Activated naive CD4-positive, alpha-beta T cell (primary cell): ENCODE data around the gene RPRD1B.
"Not testable (repeated sequence)": the region's sequence is repeated elsewhere in the genome, so short reads cannot be mapped to it uniquely, and the experiment has no call there.

ENCODE experiments used
- DNase-seq, 4 experiments: peaks; one replicate each; lab custom pipeline; 2025; lab: John Stamatoyannopoulos, UW

Gene RPRD1B

DNA sequence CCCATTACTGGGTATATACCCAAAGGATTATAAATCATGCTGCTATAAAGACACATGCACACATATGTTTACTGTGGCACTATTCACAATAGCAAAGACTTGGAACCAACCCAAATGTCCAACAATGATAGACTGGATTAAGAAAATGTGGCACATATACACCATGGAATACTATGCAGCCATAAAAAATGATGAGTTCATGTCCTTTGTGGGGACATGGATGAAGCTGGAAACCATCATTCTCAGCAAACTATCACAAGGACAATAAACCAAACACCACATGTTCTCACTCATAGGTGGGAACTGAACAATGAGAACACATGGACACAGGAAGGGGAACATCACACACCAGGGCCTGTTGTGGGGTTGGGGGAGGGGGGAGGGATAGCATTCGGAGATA lies 73.8 kb downstream of the RPRD1B start:
- DNase-seq: not testable (repeated sequence)

DNA sequence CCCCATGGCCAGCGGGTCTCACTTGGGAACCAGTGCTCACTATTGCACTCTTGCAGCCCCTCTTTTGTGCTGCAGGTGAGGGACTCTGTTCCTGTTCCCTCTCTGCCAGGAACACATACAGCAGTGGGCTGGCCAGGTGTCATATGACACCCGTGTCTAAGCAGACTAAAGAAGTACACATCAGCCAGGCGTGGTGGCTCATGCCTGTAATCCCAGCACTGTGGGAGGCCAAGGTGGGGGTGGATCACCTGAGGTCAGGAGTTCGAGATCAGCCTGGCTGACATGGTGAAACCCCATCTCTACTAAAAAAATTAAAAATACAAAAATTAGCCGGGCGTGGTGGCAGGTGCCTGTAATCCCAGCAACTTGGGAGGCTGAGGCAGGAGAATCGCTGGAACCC lies 74.4 kb downstream of the RPRD1B start:
- DNase-seq: not testable (repeated sequence)

DNA sequence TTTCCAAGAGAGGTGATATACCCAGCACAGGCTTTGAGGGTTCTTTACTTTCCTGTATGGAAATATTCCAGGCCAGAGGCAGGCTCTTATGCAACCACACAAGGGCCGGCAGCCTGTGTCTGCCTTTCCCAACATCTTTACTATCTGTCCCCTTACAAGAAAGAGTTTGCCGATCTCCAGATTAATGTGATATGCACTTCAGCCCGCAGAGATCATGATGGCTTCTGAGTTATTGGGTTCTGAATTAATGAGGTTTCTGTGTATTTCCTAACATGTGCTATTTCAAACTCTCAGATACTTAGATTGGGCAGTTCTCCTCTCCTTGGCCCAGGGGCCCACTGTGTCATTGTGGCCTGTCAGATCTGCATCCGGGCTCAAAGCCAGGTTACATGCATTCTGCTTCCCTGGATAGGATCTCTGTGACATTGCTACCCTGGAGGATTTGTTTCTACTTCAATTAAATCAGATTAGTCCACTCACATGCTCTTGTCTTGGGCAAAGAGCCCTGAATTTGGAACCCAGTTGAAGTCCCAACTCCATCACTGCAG lies 75.0 kb downstream of the RPRD1B start:
- DNase-seq: no peak

DNA sequence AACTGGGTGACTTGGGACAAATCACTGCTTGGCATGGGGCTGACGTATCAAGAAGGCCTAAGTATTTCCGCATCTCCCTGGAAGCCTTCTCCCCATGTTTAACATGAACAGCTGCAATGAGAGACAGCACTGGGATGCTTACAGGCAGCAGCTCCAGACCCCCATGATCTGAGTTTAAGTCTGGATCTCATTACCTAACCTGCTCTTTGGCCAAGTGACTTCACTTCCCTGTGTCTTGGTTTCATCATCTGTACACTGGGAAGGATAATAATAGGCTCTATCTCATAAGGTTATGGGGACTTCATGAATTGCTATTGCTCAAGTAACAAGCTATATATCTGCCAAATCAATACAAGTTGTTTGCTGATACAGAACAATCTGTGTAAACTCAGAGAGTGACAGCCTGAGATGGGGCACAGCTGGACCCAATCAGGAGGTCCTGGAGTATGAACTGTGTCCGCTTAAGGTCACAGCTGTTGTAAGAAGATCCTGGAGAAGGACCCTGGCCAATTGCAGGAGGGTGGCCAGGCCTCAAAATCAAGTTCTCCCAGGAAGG lies 75.5 kb downstream of the RPRD1B start:
- no peak for DNase-seq

DNA sequence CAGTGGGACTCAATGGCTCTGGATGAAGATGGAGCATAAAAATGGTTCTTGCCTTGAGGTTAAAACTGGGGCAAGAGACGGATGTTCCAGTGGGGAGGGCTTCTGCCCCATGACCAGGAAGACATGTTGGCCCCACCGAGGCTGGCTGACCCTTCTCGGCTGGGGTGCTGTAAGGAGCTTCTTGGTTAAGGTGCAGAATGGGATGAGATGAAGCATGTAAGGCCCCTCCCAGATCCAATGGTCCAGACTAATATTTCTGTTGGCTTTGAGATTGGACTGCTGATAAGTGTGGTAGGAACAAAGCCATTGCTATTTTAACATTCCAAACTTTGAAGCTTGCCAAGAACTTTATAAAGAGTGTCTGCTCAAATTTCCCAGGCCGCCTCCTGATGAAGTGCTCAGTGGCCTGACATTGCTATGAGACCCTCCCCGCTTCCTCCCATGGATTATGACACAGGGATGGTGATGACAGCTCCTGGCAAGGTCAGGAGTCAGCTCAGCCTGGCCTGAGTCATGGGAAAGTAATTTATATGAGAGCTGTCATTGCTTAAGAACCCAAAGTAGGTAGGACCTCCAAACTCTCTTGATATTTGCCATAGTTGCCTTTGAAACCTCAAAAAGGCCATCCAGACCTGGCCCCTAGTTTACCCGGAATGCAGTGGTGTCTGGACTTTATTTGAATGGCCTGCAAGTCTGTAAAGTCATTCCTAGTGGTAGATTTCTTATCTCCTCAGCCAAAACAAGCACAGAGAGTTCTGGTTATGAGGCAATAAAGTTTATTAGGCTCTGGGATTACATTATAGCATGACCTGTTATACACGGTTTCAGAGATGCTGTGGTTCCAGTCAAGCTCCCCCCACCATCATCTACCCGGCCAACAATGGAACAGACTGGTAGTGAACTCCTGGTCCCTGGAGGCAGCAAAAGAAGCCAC lies 76.3 kb downstream of the RPRD1B start:
- DNase-seq: no peak

DNA sequence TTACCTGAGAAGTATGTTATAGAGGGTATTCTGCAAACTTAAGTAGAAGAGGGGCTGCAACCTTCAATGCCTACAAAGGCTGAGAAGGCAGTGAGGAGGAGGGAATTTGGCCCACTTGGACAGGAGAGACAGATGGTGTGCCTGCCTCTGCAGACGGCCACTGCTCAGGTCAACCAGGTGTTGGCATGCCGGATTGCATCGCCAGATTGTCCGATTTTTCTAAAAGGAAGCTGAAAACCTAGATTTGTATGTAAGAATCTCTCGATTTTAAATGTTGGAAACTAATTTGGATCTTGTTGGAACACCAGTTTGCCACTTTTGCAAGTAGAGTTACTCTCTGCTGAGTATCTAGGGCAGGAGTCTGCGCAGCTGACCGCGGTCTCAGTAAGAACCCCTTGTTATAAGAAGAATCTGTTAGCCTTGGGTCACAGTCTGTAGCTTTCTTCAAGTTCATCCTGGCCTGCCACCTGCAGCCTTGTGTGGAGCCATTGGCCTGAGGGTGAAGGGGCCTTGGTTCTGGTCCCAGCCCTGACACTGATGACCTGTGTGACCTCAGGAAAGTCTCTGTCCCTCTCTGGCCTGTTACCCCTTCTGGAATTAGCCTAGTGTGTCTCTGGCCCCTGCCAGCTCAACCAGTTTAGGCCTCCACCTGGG lies 77.1 kb downstream of the RPRD1B start:
- no peak for DNase-seq

DNA sequence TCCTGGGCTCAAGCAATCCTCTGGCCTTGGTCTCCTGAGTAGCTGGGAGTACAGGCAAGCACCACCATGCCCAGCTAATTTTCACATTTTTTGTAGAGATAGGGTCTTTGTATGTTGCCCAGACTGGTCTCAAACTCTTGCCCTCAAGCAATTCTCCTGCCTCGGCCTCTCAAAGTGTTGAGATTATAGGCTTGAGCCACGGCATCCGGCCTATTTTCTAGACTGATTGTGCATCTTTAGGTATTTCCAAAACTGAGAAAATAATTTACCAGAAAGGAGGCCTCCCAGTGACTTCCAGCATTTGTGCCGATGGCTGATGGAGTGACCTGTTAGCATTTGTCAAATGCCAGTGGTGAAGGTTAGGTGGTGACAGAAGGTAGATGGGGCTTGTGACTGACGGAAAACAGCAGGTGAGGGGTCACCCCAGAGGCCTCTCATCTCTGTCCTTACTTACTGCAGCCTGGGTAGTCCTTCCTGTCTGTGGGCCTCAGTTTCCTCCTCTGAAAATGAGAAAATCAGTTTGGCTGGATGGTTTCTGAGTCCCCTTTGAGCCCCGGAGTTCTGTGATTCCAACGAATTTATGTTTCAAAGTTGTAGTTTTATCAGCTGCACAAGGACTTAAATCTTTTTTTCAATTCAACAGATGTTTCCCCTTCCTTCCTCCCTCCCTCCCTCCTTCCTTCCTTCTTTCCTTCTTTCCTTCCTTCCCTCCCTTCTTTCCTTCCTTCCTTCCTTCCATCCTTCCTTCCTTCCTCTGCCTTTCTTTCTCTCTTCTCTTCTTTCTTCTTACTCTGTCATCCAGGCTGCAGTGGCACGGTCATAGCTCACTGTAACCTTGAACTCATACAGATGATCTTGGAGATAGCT lies 78.1 kb downstream of the RPRD1B start:
- no peak for DNase-seq

DNA sequence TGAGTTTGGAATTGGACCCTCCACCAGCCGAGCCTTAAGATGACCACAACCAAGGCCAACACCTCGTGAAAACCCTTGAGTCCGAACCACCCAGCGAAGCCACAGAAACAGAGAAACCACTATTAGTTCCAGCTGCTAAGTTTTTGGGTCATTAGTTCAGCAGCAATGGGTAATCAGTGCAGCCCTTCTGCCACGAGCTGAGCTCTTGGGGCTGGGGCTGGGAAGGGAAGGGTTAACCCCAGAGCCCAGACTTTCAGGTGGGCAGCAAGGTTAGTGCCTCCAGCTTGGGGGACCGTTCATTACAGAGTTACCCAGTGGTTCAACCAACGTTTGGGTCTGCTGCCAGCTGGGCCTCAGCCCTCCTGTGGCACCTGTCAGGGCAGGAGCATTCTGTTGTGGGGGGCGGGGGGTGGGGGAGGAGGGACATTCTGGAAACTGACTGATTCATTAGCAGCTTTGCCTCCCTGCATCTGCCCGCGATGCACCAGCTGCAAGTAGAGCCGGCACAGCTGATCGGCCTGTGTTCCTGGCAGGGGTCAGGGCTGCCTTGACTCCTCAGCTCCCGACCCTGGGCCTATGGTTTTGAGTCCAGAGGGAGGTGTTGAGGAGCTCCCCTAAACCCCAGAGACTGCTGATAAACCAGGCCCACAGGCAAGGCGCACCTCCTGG lies 78.8 kb downstream of the RPRD1B start:
- DNase-seq: no peak

DNA sequence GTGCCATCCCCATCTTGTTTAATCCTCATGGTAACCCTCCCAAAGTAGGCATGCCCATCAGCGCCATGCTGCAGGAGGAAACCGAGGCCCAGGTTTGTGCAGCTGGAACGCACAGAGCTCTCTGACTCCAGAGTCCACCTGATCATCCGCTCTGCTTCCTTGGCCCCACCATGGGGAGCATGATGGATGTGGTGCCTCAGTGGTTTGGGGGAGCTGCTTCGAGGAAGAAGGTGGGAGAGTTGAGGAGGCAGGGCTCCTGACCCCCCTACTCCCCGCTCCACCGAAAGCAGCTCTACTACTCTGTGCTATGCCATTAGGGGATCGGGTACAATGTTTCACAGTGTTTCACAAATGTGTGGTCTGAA lies 79.4 kb downstream of the RPRD1B start:
- no peak for DNase-seq

DNA sequence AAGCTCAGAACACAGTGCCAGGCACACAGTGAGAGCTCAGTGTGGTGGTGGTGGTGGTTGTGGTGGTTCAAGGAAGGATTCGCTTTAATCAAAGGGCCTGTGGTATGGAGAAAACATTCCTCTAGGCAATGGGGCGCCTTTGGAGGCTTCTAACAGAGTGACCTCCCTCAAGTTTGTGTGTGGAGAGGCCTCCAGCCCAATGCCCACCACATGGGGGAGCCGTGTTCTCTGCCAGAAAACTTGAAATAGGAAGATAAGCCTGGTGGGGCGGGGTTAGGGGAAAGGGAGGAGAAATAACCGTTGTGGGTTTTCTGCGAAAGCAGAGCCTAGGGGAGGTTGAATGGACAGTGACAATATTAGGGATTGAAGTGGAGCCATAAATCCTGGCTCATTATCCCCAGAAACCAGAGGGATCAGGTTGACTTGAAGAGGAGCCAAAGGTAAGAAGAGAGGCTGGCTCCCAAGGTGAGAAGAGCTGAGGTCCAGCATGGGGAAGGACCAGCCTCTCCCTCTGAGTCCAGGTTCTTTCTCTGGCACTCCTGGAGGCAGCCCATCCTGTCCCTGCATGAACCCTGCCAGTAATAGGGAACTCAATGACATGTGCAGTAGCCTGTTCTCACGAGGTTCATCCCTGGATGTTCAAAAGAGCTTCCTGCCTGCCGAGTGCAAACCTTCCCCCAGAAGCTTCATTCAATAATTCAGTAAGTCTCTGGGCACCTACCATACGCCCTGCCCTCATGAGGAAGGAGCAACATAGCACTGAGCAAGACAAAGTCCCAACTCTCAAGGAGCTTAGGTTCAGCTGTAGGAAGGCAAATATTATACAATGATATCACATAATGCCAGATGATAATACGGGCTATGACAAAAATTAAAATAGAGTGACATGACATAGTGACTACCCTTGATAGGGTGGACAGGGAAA lies 80.1 kb downstream of the RPRD1B start:
- DNase-seq: no peak

DNA sequence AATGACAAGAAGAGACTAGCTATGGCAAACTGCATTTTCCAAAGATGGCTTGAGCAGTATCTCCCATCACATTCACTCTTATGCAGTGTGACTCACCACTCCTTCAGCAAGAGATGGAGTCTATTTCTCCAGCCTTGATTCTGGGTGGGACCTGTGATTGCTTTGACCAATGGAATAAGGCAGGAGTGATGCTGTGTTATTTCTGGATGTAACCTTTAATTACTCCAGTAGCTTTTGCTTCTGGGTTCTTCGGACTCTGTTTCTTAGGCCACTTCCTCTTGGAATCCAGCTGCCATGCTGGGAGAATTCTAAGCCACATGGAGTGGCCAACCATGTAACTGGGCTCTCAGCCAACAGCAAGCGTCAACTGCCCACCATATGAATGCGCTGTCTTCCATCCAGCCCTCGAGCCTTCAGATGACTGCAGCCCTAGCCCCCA lies 80.8 kb downstream of the RPRD1B start:
- DNase-seq: no peak

DNA sequence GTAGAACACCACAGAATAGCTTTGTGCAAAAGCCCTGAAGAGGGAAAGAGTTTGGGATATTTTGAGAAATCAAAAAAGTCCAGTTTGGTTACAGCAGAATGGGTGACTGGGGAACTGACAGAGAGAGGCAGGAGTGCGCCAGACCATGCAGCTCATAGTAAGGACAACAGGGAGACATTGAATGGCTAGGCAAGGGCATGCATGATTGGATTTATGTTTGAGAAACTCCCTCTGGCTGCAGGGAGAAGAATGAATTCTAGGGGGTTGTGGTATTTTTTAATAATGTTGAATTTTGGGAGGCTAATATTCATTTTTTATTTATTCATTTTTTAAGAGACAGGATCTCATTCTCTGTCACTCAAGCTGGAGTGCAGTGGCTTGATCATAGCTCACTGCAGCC lies 81.7 kb downstream of the RPRD1B start:
- no peak for DNase-seq

DNA sequence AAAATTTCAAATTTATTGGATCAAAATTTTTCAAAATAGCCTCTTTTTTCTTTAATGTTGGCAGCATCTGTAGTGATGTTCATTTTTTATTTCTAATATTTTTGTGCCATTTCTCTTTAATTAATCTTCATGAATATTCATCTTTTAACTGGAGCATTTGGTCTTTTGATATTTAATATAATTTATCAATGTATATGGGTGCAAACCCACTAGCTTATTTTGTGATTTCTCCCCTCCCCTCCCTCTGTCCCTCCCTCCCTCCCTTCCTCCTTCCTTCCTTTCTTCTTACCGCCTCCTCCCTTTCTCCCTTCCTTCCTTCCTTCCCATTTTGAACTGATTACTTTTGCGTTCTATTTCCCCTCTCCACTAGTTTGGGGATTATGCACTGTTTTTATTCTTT lies 82.3 kb downstream of the RPRD1B start:
- no peak for DNase-seq

DNA sequence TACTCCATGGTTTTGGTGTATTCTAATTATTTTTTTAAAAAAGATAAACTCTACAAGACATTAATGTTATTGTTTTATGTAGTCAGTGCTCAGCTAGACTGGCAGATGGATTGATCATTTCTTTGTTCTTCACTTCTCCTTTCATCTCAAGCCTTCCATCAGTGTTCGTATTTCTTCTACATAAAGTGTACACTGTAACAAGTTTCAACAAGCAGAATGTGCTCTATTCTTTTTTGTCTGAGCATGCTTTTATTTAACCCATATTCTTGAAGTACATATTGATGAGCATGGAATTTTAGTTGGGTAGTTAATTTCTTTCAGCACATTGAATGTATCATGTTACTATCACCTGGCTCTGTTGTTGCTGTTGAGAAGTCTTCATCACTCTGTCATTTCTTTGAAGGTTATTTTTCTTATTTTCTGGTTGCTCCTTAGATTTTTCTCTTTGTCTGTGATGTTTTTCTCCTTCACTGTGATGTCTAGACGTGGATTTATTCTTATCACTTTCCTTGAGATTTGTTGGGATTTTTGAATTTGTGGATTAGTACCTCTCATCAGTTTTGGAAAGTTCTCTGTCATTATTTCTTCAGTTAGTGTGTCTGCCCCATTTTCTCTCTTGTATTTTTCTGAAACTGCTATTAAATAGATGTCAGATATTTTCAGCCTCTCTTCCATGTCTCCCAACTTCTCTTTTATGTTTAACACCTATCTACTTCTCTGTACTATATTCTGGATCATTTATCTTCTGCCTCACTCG lies 83.0 kb downstream of the RPRD1B start:
- no peak for DNase-seq

DNA sequence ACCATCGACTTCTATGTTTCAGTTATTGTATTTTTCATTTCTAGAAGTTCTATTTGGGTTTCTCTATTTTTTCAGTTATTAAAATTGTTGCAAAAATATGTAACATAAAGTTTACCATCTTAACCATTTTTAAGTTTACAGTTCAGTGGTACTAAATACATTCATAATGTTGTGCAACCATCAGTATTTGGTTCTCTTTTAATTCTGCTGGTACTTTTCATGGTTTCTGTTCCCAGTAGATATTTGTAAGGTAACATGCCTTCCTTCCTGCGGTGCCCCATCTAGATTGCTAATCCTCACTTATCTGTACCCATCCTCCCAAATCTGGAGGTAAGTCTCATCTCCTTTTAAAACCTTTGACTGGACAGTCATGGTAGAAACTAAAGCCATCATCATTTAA lies 83.7 kb downstream of the RPRD1B start:
- DNase-seq: no peak

DNA sequence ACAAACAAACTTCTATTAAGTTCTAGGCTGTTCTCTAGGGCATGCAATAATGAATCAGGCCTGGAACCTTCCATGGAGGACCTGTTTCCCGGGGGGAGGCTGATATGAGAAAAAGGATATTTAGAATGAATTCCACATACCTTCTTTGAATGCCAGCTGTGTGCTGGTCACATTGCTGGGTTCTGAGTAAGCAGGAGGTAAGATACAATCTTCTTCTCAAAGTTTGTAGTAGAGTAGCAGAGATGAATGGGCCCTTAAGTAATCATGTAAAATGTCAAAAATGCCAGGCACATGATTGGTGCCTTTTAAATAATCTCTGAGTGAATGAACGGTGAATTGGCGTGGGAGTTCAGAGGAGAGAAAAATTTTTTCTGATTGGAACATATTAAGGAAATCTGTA lies 84.1 kb downstream of the RPRD1B start:
- no peak for DNase-seq

DNA sequence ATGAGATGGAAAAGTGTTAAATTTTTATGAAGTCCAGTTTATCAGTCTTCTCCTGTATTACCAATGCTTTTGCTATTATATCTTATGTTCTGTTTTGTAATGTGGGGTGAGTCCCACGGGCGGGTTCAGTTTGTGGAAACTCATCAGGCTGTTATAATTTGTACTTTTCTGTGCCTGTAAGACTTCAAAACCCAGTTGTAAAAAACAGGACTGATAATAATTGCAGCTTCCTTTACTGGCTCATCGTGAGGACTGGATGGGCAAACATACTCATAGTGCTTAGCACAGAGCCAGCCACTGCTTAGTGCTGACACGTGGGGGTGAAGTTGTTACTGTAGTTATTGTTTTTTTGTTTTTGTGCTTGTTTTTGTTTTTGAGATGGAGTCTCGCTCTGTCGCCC lies 85.9 kb downstream of the RPRD1B start:
- no peak for DNase-seq

DNA sequence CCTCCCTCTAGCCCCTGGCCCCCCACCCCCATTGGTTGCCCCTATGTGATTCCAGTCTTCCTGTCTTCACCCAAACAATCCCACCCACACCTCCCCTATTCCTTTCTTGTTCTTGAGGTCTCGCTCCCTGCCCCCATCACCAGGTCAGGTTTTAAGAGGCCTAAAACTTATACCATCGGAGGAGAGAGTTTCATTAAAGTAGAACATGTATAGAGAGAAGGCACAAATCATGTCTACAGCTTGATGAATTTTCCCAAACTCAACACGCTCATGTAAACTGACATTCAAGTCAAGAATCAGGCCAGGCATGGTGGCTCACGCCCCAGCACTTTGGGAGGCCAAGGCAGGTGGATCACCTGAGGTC lies 87.1 kb downstream of the RPRD1B start:
- DNase-seq: no peak

DNA sequence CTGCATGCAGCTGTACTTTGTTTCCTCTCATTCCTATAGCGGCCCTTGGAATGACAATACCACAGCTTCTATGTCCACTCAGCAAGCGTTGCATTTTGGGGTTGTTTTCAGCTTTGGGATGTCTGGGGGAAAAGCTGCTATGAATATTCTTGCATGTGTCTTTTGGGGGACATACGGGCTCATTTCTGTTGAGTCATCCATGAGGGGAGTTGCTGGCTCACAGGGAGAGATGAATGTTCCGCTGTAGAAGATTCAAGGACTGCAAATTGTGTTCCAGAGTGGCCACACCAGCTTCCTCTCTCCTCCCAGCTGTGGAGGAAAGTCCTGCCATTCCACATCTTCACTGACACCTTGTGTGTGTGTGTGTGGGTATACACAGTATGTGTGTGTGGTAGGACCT lies 88.2 kb downstream of the RPRD1B start:
- DNase-seq: no peak
